OCI-M1 (cell line): ENCODE data around the gene BAZ1B.
"Not testable (repeated sequence)": the region's sequence is repeated elsewhere in the genome, so short reads cannot be mapped to it uniquely, and the experiment has no call there.

Source experiments
- DNase-seq: peaks from one replicate; lab custom pipeline; 2025; lab: John Stamatoyannopoulos, UW

Gene BAZ1B

DNA sequence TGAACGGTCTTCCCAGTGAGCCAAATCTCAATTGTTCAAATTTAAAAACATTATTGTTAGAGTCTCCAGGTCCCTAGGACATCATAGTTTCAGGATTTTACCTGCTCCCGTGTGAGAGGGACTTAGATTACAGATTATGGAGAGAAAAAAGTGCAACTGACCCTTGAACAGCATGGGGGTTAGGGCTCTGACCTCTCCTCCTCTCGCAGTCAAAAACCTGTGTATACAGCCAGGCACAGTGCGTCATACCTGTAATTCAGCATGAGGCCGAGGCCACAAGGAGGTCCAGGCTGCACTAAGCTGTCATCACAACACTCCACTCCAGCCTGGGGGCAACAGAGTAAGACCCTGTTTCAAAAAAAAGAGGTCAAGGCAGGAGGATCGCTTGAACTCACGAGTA, 25.5 kb downstream of the BAZ1B start:
- DNase-seq = no peak

GRCh38 chr7:73495507-73495906, 26.6 kb downstream of the BAZ1B start:
- not testable (repeated sequence) for DNase-seq

DNA sequence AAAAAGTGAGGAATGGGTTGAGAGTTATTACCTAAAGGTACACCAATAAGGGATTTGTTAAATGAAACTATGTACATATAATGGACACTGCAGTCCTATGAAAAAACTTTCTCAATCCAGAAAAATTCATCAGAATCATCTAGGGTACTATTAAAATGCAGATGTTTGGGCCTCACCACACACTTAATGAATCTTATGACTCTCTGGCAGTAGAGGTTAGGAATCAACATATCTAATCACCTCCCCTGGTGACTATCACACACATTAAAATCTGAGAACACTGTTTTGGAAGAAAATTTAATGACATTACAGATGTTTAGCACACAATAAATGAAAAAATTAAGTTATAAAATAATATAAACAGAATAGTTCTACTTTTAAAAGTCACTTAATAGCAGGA, 32.1 kb downstream of the BAZ1B start:
- DNase-seq = no peak

- DNase-seq = peak; percentile 50
These were observed 34.6 kb downstream of the BAZ1B start for GRCh38 chr7:73487486-73487885.

- DNase-seq = no peak
These were observed 38.9 kb downstream of the BAZ1B start for GRCh38 chr7:73483171-73483570.

- DNase-seq = no peak
These were observed 39.3 kb downstream of the BAZ1B start for GRCh38 chr7:73482746-73483145.

DNA sequence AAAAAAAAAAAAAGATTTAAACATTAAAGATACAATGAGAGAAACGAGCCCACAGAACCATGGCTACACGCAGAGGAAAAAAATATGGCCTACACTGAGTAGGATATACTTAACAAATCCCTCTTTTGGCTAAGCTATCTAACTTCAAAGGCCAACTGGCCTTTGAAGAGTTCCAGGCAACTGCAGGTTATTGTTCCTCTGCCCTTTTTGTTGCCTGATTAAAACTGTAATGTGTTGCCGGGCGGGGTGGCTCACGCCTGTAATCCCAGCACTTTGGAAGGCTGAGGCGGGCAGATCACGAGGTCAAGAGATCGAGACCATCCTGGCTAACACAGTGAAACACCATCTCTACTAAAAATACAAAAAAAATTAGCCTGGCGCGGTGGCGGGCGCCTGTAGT, 40.6 kb downstream of the BAZ1B start:
- not testable (repeated sequence) for DNase-seq

DNA sequence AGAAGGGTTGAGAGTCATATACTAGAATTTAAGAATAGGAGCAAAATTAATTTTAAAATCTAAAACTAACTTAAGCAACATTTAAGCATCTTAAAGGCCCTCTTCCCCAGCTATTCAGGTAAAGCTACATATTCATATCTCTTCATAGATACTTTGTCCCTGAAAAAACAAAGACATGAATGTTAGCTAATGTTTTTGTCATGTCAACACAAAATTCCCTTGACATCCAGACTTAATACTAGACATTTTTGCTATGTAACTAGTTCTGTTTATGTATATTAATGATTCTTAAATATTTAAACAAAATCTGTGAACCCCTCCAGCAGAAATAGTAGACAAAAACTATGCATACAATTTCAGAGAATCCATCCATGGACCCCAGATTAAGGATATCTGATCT, 43.5 kb downstream of the BAZ1B start:
- DNase-seq = no peak

DNA sequence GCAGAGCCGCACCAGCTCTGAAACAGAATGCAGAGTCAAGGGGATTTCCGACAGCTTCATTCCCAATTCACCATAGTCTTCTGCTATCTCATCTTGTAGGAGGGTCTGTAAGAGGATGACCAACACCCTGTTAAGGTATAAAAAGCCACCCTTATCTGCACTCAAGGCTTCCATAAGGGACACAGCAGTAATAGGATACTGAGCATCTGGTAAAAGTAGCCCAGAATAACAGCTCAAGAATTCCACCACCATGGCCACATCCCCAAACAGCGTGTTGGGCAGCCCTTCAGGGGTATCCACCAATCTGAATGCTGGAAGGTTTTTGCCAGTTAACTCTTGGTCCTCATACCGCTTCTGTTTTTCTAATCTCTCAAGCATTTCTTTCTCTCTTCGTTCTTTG, 44.7 kb downstream of the BAZ1B start:
- DNase-seq = no peak

DNA sequence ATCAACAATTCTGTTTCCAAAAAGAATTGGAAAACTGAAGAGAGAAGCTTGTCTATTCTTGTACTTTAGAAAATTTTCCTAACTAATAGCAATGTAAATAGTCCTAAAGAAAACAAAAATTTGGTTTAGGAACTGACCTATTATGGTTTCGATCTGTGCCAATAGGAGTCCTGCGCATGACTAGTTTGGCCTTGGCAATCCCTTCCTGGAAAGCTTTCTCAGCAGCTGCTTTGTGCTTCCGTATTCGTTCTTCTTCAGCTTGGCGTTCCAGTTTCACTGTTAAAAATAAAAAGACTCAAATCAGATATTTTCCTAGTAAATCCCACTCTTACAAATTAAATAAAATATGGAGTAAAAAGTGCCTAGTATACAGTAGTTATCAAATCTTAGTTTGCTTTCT, 51.9 kb downstream of the BAZ1B start:
- no peak for DNase-seq

DNA sequence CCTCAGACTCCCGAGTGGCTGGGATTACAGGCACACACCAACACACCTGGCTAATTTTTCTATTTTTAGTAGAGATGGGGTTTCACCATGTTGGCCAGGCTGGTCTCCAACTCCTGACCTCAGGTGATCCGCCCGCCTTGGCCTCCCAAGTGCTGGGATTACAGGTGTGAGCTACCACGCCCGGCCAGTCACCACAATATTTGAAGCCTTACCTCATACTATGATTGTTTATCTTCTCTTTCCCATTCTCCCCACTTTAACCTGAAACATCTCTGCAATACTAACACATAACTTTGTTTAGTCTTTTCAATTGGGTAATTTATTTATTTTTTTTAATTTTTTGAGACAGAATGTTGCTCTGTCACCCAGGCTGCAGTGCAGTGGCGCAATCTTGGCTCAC, 55.0 kb downstream of the BAZ1B start:
- not testable (repeated sequence) for DNase-seq

DNA sequence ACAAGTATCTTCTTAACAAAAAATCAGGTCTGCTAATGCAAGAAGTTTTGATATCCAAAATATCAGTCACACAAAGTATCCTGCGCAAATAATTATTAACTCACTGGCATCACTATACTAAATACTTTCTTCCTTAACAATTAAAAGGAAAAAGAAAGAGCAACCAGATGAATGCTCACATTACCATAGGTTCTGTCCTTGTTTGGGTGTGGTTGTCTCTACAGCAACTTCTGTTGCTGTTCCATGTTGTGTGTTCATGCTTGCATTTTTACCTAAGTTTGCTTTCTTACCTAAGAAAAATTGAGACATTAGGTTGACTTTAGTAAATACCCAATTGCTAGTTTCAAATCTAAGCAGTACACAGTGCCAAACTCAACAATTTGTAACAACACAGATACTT, 56.0 kb downstream of the BAZ1B start:
- no peak for DNase-seq

GRCh38 chr7:73463966-73464365, 58.1 kb downstream of the BAZ1B start:
- no peak for DNase-seq

DNA sequence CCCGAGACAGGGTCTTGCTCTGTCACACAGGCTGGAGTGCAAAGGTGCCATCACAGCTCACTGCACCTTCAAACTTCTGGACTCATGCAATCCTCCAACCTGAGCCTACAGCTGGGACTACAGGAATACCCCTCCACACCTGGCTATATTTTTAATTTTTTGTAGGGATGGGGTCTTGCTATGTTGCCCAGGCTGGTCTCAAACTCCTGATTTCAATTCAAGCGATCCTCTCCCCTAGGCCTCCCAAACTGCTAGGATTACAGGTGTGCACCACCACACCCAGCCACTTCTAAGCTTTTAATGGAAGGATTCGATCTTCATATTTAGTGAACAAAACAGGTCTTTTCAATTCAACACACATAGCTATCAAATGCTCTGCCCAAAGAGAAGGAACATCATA, 58.8 kb downstream of the BAZ1B start:
- no peak for DNase-seq

GRCh38 chr7:73461782-73462285, 60.3 kb downstream of the BAZ1B start:
- no peak for DNase-seq

DNA sequence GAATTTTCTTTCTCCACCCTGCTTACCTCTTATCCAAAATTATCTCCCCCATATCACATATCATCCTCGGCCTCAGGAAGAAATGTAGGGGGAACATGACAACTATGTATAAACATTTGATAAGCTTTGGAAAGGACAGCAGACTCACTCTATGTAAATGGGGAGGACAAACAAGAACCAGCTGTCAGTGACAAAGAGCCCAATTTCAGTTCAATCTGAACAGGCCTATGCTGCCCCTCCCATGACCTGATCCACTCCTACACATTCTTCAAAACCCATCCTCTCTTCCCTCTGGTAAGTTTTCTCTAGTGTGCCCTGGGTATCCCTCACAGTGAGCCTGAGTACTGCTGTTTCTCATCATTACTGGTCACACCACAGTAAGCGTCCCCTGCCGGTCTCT, 67.7 kb downstream of the BAZ1B start:
- no peak for DNase-seq

DNA sequence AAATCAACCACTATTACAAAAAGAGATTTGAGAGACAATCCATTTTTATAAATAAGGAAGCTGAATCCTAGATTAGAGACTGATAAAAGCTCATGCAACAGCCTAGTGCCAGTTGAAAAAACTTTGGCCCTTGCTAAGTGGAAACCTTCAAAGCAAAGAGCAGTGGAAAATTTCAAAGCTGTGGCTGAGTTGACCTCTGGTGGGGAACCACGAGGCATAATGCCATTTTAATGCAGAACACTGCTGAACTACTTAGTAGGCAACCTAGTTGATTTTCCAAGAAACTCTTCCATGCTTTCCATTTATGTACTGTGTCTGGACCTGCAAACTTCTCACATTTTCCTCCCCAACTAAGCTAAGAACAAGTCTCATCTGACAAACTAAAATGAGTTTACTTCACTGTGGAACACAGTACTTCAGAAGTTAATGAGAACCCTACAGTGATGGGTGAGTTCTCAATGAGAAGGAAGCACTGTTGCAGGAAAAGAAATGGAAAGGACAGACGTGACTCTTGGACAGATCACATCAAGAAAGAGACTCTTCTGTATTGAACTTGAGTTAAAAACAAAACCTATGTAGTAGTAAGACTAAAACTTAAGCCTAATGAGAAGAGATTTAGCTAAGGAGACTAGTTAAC, 69.0 kb downstream of the BAZ1B start:
- DNase-seq = peak; percentile 44

GRCh38 chr7:73451780-73452398, 70.2 kb downstream of the BAZ1B start:
- DNase-seq = peak; percentile 82

- no peak for DNase-seq
These were observed 72.7 kb downstream of the BAZ1B start for GRCh38 chr7:73449422-73449821.

DNA sequence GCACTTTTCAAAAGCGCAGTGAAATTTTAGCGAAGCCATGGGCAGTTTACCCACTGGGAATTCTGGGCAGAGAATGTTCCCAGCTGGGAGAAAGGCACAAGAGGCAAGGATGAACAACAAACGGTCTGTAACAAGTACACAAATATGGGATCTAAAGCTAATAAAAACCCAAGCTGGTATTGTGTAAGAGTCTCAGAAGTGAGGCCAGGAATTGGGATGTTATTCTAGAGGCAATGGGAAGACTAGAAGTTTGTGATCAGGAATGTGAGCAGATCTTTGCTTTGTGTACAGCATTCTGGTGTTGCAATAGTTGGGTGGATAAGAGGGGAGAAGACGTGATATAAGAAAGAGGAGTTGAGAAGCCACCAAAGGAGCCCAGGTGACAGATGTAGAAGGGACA, 73.5 kb downstream of the BAZ1B start:
- no peak for DNase-seq

DNA sequence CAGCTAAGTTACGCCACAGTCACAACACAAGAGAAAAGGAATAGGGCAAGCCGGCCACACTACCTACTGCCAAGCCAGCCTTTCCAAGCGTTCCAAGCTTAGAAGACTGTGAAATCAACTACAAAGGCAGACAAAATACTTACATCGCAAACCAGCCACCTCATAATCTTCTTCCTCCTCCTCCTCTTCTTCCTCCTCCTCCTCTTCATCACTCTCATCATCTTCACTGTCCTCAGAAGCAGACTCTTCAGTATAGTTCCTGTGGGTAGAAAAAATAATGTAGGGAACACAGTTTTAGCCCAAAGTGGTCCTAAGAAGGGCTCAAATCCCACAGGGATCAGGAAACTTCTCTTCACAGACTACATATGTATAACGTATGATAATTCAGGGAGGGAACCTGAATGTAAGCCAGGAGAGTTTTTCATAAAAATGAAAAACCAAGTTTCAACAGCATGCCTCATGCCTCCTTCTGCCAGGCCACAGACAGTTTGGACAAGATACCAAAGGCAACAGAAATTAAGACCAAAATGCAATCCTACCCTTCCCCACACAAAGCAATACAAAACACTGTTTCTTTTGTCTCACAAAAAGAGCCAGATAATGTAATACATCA, 74.9 kb downstream of the BAZ1B start:
- DNase-seq = no peak

DNA sequence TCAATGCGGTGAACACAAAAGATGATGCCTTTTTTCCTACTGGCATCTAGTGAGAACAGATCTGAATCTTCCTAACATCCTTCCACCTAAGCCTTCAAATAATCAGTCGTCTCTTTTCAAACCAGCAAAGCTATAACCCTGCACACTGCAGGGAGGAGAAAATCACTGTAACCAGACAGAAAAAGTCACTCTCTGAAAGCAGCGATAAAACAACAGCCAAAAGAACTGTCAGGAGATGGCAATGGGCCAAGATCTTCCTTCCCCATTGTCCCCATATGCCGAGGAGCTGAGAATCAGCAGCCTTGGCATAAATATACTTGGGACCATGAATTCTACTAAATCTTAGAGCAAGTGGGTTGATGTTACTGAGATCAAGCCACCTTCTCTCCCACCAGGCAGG, 75.4 kb downstream of the BAZ1B start:
- DNase-seq = no peak

- DNase-seq = no peak
These were observed 78.4 kb downstream of the BAZ1B start for GRCh38 chr7:73443548-73444255.
